GM12891 (cell line): ENCODE results near the gene SYDE2.

Source experiments
- PAX5 ChIP-seq: IDR thresholded peaks from 2 replicates; pipeline ENCODE4 v1.6.1; 2011; ENCODE audit warnings: low read length, moderate library complexity, mild to moderate bottlenecking; ENCODE audit not compliant: insufficient read depth, severe bottlenecking
- POLR2A ChIP-seq: IDR thresholded peaks from 2 replicates; pipeline ENCODE4 v1.6.1; 2011; ENCODE audit warnings: low read depth, low read length, control low read depth
- POLR2AphosphoS5 ChIP-seq: IDR thresholded peaks from 2 replicates; pipeline ENCODE4 v1.6.1; 2011; ENCODE audit warnings: low read depth, low read length, control low read depth
- SPI1 ChIP-seq: IDR thresholded peaks from 2 replicates; pipeline ENCODE4 v1.6.1; 2011; ENCODE audit warnings: low read depth, low read length, control low read depth
- TAF1 ChIP-seq: IDR thresholded peaks from 2 replicates; pipeline ENCODE4 v1.6.1; 2011; ENCODE audit warnings: low read depth, low read length, control low read depth

DNA sequence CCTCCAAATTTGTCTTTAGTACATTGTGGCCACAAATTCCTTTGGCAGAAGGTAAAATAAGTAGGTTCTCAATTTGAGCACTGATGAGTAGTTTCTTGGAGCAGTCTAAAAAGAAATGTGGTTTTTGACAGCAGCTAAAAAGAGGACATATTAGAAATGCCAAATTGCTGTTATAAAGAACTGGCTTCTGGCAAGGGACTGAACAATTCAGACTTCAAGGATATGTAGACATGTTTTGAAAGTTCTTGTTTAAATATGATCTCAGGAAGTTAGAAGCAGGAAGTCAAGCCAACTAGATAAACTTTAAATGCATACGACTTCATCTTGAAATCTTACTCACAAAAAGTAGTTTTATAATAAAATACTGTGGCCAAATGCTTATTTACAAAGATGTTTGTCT lies 39.8 kb upstream of the SYDE2 start:
- TF ChIP-seq POLR2A (no peak), POLR2AphosphoS5 (no peak), TAF1 (no peak), PAX5 (no peak), SPI1 (no peak)
